Measurements from ENCODE around the gene CTDSPL.

GRCh38 chr3:37898424-37898823 lies 36.7 kb downstream of the CTDSPL start:
- TF ChIP-seq CTCF (IDR thresholded peaks at IDR 0.05) = no peak
- TF ChIP-seq POLR2AphosphoS5 (IDR thresholded peaks at IDR 0.05) = no peak

Measured in prostate gland (tissue), 2 donors.